HCT116 (cell line): ENCODE data around the gene RPL38.

Source experiments
- ATF3 ChIP-seq: IDR thresholded peaks from 2 replicates; pipeline ENCODE4 v1.6.1; 2012
- CEBPB ChIP-seq: IDR thresholded peaks from 2 replicates; pipeline ENCODE4 v1.6.1; 2012; ENCODE audit warnings: low read depth
- EZH2 ChIP-seq: fragments of 200-600 bp; sonication (generic); IDR thresholded peaks from 2 replicates; pipeline ENCODE4 v1.6.1; 2017; ENCODE audit warnings: antibody characterized with exemption, mixed run types
- POLR2A ChIP-seq: IDR thresholded peaks from 2 replicates; pipeline ENCODE4 v1.7.0; 2011; ENCODE audit warnings: borderline replicate concordance; ENCODE audit not compliant: insufficient read depth, insufficient read length; ENCODE audit errors: extremely low read depth
- POLR2AphosphoS5 ChIP-seq: IDR thresholded peaks from 2 replicates; pipeline ENCODE4 v1.6.1; 2011; ENCODE audit warnings: mild to moderate bottlenecking, low read depth, low read length, moderate library complexity
- RAD21 ChIP-seq: IDR thresholded peaks from 2 replicates; pipeline ENCODE4 v1.6.1; 2012; ENCODE audit warnings: low read depth, mild to moderate bottlenecking
- ZBTB33 ChIP-seq: IDR thresholded peaks from 2 replicates; pipeline ENCODE4 v1.6.1; 2011; ENCODE audit warnings: mild to moderate bottlenecking, low read length, moderate library complexity; ENCODE audit not compliant: insufficient replicate concordance; ENCODE audit errors: extremely low read depth
- TF ChIP-seq, protein P1 (sequence below), 3 experiments: fragments of 200-600 bp in 1 of 3; sonication (generic) in 1 of 3; IDR thresholded peaks in 2 of 3; conservative IDR thresholded peaks in 1 of 3; 2 replicates each; pipeline ENCODE4 v1.5.1; 2012 to 2017; ENCODE audit warnings: low read depth in 2 of 3, low read length in 2 of 3, antibody characterized with exemption in 1 of 3, borderline replicate concordance in 1 of 3, control low read depth in 1 of 3, mild to moderate bottlenecking in 1 of 3, mixed read lengths in 1 of 3, mixed run types in 1 of 3, moderate library complexity in 1 of 3; ENCODE audit not compliant: insufficient read depth in 1 of 3

DNA sequence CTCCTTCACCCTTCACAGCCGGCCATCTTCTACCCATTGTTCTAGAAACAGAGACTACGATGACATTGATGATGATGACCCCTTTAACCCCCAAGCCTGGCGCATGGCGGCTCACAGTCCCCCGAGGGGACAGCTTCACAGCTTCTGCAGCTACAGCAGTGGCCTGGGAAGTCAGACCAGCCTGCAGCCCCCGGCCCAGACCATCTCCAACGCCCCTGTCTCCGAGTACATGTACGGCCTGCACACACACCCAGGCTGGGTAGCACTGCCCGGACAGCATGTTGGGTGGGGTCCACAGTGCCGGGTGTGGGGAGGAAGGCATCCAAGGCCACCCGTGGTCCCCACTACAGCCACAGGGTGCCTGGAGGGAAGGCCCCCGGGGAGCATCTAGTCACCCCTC is 49.6 kb downstream of the RPL38 start:
- TF ChIP-seq, protein P1, sequence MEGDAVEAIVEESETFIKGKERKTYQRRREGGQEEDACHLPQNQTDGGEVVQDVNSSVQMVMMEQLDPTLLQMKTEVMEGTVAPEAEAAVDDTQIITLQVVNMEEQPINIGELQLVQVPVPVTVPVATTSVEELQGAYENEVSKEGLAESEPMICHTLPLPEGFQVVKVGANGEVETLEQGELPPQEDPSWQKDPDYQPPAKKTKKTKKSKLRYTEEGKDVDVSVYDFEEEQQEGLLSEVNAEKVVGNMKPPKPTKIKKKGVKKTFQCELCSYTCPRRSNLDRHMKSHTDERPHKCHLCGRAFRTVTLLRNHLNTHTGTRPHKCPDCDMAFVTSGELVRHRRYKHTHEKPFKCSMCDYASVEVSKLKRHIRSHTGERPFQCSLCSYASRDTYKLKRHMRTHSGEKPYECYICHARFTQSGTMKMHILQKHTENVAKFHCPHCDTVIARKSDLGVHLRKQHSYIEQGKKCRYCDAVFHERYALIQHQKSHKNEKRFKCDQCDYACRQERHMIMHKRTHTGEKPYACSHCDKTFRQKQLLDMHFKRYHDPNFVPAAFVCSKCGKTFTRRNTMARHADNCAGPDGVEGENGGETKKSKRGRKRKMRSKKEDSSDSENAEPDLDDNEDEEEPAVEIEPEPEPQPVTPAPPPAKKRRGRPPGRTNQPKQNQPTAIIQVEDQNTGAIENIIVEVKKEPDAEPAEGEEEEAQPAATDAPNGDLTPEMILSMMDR (IDR thresholded peaks at IDR 0.05 in 2 of 3, conservative IDR thresholded peaks at IDR 0.05 in 1 of 3; ENCODE audit: borderline replicate concordance in 1 of 3, insufficient read depth in 1 of 3, low read depth in 2 of 3, low read length in 2 of 3): no peak
- TF ChIP-seq POLR2A (no peak), ZBTB33 (no peak), RAD21 (no peak), CEBPB (no peak), EZH2 (no peak), ATF3 (no peak), POLR2AphosphoS5 (no peak)
